NCI-H748 treated with DMSO at 0.1 percent for 48 hours (cell line): Measurements from ENCODE around the gene ETNK2.

Source experiments
- DNase-seq: peaks from one replicate; lab custom pipeline; 2025; lab: John Stamatoyannopoulos, UW

ETNK2 gene

DNA sequence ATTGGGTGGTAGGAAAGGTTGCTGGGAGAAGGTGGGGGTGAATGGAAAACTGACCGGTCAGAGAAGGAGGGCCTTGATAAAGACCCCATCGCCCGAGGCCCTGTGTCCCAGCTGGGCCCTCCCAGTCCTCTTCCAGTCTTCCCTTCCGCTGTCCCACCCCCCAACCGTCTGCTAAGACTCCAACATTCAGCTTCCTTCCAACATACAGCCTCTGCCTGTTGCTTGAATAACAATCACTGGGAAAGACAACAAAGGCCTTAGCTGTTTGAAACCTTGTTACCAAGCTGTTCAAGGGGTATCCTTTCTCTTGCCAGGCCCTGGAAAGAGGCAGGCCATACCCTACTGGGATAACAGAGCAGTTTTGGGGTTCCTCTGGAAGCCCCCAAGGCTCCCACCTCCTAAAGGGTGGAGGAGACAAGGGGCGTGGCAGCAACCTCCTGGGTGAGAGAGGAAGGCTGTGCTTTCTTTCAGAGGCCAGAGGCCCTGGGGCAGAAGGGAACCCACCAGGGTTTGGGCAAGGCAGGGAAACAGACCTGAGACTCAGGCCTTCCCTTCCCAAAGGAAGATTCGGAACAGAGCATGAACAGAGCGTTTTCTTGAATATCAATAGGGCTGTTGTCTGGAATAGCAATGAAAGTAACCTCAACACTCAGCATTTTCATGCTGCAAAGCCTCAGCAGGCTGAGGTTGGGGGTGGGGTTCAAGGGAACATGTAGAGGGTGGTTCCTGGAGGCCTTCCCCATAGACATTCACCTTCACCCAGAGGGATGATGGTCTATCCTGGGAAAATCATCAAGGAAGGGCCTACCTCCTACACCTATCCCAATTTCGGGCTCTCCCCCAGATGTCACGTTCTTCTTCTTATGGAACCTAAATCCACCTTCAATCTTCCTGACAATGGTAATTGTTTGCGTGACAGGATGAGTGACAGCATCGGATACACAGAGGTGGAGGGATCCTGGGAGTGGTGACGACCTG is 4.1 kb downstream of the ETNK2 start:
- no peak for DNase-seq

DNA sequence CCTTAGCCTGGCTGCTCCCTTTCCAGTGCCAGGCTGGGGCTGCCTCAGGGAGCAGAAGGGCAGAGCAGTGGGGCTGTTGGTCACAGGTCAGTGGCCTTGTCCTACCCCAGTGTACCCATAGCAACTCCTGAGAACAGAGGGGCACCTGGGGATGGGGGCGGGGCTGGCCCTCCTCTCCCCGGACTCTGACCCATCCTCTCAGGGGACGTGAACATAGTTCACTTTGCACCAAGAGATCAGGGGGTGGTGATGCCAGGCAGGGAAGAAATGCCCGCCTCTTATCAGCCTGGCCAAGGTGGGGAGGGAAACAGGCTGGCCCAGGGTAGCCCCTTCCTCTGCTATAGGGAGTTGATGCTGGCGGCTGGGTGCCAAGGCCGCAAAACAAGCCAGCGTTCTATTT is 4.9 kb downstream of the ETNK2 start:
- no peak for DNase-seq

DNA sequence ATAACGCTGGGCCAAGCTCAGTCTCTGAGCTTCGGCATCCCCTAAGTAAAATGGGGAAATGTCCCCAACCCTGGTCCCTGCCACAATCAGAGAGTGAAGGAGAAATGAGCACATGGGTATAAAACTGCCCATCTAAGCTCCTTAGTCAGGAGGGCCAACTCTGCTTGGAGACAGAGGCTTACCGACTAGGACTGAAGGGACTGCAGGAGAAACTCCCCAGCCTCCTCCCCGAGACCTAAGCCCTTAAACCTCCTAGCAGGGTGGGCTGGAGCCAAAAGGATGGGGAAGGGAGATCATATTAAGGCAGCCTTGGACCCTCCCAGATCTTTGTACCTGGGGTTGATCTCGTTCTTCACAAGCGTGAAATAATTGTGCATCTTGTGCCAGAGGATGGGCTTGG is 5.5 kb downstream of the ETNK2 start:
- DNase-seq: no peak

DNA sequence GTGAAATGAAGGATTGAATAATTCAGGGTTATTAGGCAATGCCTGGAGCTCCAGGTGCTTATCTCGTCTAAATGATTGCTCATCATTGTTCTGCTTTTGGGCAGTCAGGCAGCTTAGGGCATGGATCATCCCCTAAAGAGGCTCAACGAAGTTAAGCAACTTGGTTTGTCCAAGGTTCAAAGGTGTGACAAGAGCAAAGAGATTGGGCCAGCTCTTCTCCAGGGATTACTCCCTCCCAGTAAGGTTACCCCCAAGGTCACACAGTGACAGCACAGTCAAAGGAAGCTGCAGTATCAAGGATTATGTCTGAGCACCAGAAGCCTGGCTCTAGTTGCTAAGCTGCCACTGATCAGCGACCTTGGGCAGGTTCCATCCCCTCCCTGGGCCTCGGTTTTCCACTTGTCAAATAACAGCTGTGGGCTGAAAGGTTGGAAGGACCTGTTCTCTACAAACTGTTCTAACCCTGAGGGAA is 6.8 kb downstream of the ETNK2 start:
- no peak for DNase-seq

DNA sequence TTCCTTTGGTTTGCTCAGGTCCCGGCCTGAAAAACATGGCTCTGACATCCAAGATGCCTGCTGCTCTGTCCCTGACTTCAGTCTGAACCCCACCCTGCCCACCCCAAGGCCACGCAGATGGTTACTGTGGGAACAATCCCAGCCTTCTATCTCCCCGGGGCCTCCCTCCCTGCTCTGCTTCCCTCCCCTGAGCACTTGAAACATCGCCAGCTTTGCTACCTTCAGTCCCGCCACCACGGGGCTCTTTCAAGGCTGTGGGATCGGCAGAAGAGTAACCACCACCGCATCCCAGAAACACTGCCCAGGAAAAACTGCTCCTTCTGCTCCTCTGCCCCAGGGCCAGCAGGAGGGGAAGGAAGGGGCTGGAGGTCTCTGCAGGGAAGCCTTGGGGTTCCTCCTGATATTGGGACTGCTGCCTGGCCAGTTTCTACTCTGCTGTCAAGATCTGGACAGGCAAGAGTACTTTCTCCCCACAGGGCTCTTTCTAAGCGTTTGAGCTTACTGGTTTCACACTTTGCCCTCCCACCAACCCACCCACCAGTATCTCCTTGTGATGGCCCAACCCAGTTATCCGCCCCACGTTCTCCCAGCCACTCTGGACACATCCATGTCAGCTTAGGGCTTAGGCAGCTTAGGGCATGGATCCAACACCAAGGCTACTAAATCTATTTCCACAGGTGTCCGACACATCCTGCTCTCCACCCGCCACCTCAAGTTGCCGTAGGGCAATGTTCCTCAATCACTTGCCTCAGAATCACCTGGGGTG is 8.4 kb downstream of the ETNK2 start:
- DNase-seq: no peak

DNA sequence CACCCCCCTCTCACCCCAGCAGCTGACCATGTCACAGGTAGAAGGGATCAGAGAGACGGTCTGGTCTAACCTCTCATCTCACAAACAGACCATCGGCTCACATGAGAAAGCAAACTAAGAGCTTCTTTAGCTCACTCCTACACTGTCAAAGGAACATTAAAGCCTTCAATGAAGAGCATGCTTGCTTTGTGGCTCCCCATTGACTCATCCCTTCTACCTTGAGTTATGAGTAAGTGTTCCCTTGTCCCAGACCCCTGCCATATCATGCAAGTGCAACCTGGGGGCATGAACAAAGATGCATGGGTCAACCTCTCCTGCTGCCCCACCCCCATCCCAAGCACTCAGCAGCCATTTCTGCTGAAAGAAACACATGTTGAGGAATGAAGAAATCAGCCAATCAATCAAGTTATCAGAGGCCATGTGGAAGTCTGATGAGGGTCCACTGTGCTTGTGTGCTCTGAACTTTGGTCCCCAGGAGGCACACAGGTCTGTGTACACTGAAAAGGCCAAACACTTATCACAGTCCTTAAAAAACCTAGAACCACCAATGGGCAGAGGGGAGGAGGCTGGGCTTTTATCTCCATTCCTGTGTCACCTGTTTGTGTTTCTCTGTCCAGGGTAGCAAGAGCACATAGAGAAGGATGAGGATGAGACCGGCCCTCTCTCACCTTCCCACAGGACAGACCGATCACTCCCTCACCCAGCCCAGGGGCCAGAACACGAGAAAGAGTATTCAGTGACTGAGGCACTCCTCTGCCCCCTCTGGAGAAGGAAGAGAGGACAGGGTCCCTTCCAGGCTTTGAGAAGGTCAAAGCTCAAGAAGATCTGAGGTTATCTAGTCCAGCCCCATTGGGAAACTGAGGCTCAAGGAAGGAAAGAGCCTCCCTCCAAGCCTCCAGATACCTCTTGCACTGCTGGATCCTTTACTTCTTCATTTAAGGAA is 9.5 kb downstream of the ETNK2 start:
- no peak for DNase-seq

DNA sequence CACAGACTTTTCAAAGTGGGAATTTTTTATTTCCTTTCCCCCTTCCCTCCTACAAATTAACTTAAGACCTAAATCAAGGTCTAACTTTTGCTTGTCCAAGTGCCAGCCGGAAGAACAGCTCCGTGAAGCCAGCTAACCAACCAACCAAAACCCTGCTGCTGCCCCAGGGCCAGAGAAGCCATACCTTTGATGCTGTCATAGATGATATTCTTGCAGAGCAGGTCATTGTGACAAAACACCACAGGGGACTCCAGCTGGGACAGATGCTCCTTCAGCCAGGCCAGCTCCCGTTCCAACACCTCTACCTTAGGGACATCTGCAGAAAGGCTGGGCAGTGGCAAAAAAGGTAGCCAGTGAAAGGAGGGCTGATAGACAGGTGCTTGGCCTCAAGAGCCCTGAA is 10.7 kb downstream of the ETNK2 start:
- no peak for DNase-seq

DNA sequence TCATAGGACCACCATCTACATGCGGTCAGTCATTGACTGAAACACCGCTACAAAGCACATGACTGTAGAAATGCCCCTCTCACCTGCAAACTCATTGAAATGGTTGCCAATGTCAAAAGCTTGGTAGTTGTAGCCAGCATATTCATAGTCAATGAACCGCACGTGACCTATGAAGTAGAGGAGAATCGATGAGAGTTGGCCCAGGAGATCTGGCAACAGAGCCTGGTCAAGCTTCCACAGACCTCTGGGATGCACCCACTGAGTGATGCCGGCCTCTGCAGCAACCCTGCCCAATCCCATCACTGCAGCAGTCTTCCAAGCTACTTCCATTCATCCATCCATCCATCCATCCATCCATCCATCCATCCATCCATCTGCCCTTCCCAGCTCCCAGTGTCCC is 11.9 kb downstream of the ETNK2 start:
- DNase-seq: no peak

DNA sequence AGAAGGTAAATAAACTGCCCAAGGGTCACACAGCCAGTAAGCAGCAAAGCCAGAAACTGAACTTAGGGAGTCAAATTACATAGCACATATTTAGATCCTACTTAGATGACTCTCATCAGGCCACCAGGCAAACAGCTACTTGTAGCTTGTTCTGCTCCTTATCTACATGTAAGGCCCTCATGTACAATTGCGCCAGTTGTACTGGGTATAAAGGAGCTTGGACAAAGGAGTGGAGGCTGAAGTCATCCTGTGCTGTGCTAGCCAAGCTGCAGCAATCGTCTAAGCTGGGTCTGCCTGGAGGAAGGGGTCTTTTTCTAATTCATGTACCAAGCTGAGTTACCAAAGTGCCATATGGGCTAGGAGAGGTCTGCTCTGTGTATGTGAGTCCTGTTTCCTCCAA is 12.8 kb downstream of the ETNK2 start:
- DNase-seq: no peak

DNA sequence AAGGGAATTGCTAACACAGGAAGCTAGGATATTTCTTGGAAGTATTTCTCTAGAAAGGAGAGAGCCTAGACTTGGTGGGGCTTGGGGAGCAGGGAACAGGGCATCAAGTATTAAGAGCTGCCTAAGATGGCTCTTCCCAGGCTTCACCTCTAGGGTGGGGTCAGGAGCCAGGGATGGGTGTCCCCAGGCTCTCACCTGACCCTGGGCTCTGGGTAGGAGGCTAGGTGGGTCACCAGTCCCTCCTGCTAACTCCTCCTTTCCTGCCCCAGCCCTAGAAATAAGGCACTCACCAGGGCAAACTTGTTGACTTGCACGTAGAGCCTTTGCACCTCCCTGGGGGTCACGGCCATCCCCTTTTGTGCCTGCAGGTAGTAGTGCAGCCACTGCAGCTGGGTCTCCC is 15.0 kb downstream of the ETNK2 start:
- DNase-seq: no peak

DNA sequence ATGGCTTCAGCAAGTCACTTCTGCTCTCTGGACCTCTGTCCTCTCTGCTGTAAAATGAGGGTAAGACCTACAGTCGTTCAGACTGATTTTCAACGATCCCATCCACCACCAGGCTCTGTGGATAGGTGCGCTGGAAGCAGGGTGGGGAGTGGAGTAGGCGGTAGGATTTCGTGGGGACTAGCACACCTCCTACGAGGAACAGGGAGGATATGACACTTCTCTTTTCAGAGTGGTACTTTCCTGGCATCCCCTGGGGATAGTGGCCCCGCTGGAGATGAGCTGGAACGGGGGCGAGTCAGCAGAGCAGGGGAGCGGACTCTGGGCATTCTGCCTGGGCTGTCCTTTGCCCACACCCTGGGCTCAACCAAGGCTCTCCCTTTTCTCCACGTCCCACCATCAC is 17.7 kb downstream of the ETNK2 start:
- no peak for DNase-seq

DNA sequence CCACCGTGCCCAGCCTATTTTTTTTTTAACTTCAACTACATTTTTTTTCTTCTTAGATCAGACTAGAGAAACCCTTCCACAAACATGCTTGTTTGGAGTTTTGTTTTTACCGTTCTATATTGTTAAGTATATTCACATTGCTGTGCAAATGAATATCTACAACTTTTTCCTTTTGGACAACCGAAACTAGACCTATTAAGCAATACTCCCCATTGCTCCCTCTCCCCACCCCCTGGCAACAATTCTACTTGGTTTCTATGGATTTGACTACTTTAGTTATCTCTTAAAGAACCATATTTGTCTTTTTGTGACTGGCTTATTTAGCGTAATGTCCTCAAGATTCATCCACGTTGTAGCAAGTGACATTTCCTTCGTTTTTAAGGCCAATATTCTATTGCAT is 19.1 kb downstream of the ETNK2 start:
- no peak for DNase-seq

DNA sequence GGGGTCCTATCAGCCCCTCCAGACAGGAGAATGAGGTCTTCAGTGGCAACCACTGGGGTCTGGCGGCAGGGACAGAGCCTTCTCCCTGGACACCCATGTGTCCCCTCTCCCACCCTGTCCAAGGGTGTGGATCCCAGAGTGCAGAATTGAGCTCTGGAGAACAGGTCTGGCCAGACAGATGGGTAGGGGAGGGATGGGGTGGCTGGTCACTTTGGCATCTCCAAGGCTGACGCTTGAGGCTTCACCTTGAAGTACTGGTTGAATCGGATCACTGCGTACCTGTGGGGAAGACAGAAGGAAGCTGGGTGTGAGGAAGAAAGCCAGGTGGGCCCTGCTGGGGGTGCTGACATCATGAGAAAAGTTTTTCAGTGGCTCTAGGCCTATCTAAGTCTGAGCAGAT is 19.9 kb downstream of the ETNK2 start:
- no peak for DNase-seq

DNA sequence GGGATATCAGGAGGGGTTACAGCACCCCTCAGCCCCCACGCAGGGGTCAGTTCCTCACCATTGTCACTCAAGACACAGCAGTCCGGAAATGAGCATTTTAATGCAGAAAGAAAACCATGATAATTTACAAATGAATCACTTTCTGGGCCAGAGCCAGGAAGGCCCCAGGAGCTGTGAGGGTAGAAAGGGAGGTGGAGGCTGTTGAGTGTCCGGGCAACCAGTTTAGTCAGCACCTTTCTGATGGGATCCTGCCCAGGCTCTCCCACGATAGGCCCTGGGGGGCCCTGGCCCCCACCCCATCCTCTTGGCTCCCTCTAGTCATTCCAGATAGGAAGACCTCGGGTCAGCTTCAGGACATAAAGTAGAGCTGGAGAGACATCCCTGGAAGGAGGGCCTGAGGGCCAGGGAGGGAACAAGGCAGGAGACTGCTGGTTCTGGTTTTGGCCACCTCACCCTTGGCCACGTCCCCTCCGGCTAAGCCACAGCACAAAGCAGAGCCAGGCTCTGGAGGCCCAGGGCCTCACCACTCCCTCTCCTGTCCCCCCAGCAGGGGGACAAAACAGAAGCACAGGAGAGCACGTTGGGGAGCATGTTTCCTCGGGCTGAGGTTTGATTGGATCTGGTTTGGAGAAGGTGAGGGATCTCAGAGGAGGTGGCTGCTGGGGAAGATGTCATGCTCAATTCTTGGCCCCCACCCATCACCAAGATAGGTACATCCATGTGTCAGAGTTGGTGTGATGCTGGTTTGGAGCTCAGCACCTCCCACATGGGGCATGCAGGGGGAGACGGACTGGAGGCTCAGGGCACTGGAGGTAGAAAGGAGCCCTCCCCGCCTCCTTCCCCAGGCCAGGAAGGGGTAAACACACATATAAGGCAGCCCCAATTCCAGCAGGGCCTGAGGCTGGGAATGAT is 20.6 kb downstream of the ETNK2 start:
- DNase-seq: no peak

DNA sequence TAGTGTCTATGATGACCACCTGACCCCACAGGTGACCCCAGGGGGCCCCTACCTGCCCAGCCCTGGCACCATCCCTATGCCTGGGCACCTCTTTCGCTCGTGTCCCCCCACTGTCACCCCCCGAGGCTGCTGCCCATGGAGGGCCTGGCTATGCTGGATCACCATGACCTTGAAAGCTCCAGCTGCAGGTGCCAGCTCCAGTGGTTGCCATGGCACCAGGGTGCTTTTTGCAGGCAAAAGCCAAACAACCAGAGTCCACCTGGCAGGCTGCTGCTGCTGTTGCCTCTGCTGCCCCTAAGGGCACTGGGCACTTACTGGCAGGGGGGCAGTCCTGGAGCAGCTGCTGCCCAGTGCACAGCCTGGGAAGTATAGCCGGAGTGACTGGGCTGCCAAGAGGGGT is 21.7 kb downstream of the ETNK2 start:
- DNase-seq: no peak

DNA sequence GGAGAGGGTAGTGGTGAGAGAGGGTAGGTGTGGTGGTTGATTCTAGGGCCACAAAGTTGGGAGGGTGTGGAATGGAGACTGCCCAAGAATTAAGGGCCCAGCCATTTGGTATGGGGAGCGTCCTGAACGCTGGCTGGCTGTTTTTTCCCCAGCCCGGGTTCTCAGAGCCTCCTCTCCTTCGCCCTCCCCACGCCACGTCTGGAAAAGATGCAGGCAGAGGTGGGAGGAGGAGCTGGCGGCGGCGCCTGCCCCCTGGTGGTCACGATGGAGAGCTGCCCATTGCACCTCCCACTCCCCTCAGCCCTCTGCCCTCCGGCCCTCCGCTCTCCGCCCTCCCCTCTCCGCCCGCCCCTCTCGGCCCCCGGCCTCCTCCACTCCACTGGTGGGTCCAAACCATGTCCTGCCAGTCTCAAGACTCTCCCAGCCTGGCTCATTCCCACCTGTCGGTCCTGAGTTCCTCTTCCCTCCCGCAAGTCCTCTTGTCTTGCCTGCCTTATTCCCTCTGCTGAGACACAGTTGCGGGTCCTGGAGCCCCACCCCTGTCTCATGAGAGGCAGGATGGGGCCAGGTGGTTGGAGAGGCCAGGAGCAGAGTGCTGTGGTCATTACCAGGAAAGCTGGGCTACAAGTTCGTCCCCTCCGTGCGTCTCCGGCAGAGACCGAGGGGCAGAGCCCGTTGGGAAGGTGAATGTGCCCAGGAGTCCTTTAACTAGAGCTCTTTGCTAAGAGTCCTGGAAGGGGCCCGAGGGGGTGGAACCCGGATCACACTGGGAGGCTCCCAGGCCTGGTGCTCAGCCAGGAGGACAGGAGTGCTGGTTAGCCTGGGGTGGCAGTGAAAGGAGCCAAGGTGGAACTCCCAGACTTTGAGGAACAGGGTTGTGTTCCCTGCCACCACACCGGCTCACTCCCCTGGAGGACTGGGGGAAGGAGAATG is 22.6 kb downstream of the ETNK2 start:
- DNase-seq: peak; percentile 18

DNA sequence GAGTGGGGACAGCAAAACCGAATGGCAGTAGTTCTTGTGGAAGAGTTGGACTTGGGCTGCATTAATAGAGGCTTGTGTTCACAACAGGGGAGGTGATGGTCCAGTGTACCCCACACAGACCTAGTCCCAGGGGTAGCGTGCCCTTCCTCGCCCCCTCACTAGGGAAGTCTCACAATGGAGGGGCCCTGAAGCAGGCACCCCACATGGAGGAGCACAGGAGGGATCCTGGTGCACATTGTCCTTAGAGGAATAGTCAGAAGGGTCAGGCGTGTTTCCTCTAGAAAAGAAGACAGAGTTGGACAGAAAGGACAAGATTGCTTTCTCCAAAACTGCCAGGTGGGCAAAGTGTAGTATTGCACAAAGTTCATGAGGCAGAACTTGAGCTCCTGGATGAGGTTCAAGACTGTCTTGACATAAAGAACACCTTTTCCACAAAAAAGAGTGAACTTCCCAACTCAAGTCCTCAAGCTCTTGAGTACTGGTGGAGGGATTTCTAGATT is 23.3 kb downstream of the ETNK2 start:
- DNase-seq: no peak

DNA sequence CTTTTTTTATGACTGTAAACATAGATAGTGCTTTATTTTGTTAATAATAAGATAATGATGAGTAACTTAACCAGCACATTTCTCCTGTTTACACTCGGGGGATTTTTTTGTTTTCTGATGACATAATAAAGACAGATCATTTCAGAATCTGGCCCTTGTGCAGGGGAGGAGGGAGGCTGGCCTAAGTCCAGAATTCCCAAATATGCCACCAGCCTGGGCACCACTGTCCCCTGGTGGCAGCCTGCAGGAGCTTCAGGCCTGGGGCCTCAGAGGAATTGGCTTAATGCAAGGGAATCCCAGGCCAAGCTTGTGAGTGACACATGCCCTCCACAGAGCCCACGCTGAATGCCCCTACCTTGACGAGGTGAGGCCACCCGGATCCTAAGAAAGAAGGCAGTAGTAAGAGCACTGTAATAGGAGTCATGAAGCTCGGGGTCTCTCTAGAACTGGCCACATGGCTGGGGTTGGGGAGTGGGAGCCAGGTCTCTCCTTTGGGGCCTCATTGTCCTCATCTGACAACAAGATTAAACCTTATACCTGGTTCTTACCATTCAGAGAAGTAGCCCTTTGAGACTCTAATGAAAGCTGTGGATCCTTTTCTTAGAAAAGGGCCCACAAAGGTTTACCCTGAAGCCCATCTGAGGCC is 24.1 kb downstream of the ETNK2 start:
- DNase-seq: peak; percentile 18

DNA sequence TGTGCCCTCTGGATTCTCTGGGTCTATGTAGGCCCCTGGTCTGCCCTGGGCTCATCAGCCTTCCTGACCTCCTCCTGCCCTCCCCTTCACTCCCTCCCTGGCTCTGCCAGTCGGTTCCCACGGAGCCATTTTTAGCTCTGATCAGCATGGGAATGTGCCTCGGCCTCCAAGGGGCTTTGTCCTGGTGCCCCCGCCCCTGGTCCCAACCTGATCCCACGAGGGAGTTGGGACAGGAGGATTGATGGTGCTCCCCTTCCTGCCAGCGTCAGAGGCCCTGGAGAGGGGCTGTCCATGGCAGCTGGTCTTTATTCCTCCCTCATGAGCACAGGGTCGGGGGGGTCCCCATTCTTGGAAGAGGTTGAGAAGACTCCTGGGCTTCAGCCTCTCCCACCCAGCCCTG is 24.9 kb downstream of the ETNK2 start:
- no peak for DNase-seq
